Measurements from ENCODE around the gene UCN3.
"Not testable (repeated sequence)": the region's sequence is repeated elsewhere in the genome, so short reads cannot be mapped to it uniquely, and the experiment has no call there.

Gene UCN3

DNA sequence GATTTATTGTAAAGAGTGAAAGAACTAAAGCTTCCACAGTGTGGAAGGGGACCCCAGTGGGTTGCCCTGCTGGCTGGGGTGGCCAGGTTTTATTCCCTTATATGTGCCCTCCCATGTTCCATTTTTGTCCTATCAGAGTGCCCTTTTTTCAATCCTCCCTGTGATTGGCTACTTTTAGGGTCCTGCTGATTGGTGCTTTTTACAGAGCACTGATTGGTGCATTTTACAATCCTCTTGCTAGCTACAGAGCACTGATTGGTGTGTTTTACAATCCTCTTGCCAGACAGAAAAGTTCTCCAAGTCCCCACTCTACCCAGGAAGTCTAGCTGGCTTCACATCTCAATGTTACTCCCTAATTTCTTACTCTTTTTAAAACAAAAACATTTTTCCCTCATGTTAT is 46.0 kb downstream of the UCN3 start:
- not testable (repeated sequence) for DNase-seq

DNA sequence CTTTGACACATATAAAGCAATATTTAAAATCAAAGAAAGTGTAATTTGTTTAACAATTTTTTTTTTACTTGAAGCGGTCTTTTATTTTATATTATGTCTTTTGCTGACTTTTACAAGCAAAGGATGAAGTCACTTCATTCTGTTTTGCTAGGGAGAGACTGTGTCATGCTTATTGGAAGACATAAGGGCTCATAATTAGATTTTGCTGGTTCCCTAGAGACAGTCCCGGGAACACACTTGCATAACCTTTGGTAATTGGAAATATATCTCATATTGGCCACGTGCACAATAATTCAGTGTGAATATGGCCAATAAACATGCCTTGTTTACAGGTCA is 47.1 kb downstream of the UCN3 start:
- DNase-seq: no peak

DNA sequence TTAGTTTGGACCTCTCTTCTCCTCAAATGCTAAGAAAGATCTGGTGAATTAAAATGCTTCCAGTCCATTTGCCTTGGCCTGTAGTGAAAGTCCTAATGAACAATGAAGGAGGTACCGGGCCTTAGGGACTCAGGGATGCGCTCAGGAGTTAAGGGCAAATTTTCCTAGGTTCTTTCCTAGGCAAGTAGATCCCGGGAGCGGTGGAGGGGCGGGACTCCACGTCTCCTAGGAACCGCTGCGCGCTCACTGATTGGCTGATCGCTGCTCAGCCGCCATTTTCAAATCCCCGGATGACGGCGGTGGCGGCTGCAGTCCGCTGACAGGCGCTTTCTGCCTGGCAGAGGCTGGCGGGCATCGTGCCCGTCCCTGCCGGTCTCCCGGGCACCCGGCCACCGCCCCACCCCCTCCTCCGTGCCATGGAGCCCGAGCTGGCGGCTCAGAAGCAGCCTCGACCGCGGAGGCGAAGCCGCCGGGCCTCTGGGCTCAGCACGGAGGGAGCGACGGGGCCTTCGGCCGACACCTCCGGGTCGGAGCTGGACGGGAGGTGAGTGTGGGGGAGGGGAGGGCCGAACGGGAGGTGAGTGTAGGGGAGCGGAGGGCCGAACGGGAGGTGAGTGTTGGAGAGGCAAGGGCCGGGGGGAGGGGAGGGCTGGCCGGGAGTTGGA is 47.6 kb downstream of the UCN3 start, which contains the start of gene NET1:
Gene NET1, plus strand, starts transcription at position 281 of the 665 bp plus-strand sequence. Its CDS starts 136 bp downstream, at position 417.
- peak; percentile 72 to 82 for DNase-seq

DNA sequence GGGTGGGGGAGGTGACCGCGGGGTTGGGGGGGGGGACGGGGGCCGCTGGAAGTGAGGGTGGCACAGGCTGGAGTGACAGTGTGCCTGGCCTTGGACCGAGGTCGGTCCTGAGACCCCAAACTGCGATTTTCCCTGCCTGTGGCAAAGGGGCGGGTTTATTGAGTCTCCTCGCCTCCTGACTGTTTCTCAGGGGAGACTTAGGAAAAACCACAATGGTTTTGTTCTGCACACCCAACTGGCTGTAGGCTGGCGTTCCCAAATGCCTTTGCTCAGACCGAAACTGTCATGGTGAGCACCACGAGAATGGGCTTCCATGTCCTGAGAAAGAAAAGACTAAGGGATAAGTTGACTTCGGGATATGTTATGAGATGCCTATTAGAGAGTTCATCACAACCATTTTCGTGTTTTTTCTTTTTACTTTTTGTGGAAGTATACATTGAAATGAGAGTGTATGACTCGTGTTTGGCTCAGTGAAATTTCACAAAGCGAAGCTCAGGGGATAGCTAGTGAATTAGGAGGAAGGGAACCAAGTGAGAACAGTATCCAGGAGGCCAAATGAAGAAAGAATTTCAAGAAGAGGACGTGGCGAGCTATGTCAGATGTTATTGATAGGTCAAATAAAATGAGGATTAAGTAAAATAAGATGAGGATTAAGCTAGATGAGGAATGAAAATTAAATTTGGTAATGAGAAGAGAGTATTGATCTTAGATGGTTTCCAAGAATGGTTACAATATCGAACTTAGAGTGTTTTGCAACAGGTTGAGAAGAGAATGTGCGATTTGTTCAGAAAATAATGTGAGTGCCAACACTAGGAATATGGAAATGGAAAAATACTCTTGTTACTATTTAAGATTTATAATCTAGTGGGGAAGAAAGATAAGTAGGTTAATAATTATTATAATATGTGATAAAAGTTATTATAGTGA is 48.5 kb downstream of the UCN3 start:
- DNase-seq: no peak

DNA sequence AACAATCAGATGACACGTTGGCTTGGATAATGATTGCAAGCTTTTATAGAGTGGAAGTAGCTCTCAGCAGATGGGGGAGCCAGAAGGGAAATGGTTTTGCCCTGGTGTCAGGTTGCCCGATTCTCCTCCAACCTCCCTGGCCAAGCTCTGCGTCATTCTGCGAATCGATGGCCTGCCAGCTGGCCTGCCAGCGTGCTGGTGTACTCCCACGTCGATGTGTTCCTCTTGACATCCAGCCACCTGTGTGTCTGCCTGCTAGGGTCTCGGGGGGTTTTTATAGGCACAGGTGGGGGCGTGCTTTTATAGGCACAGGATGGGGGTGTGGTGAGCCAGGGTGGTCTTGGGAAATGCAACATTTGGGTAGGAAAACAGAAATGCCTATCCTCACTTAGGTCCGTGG is 52.2 kb downstream of the UCN3 start:
- no peak for DNase-seq

DNA sequence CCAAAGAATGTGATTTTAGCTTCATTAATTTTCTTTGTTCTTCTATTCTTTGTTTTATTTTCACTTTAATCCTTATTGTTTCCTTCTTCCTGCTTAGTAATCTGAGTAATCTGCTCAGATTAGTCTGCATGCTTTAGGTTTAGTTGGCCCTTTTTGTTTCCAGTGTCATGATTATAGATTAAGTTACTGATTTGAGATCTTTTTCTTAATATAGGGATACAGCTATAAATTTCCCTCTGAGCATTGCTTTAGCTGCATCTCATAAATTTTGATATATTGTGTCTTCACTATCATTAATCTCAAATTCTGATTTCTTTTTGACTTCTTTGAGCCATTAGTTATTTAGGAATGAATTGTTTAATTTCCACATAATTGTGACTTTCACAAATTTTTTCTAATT is 53.8 kb downstream of the UCN3 start:
- no peak for DNase-seq

DNA sequence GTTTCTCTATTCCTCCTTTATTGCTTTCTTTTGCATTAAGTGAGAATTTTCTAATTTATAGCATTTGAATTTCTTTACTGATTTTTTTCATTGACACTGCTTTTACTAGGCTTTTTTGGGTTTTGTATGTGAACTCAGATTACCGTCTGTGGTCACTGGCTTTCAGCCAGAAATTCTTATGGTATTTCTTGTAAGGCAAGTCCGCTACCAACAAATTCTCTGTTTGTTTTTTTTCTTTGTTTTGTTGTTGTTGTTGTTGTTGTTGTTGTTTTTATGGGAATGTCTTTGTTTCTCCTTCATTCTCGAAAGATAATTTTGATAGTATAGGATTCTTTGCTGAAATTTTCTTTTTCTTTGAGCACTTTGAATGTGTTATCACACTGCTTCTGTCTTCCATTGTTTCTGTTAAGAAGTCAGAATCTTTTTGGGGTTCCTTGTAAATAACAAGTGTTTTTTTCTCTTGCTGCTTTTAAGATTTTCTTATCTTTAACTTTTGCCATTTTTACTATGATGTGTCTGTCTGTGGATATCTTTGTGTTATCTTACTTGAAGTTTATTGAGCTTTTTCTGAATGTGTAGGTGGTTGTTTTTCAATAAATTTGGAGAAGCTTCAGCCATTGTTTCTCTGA is 54.8 kb downstream of the UCN3 start:
- no peak for DNase-seq

DNA sequence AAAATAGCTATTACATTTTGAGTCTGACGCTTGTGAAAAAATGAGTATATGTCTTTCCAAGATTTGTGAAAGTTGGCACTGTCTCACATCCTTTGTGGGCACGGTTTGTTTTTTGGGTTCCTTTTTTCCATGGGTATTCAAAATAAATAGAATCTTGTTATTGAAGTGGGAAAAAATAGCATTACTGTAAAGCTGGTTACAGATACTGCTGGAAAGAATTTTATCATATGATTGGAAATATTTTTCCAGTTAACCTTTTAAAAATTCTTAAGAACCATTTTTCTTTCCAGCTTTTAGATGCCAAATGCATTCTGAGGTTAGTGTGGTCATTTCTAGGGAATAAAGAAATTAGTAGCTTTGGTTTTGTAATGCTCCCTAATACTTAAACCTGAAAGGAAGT is 59.0 kb downstream of the UCN3 start:
- no peak for DNase-seq

Measured in stimulated activated CD4-positive, alpha-beta T cell treated with anti-CD3 and anti-CD28 coated beads, Interleukin-2, amount 100 ng/mL, for 24 hours (primary cell).